CD14-positive monocyte (primary cell): Measurements from ENCODE around the gene LSM10. TPM values are rescaled to one million over a fixed set of nuclear protein-coding genes. Genes with fewer than 3 reads are reported as not detected.

Source experiments
- DNase-seq, 3 donors: peaks; one replicate each; pipeline ENCODE4 v3.0.0-alpha.2; 2011 to 2022
- H2AFZ ChIP-seq: 2 replicates; pipeline ENCODE4 v1.6.0; 2012; ENCODE audit warnings: mild to moderate bottlenecking, low read depth, low read length, inconsistent platforms; ENCODE audit not compliant: insufficient read depth, poor library complexity, severe bottlenecking
- H3K27ac ChIP-seq, 2 donors: 1 replicate in 1 of 2; 2 replicates in 1 of 2; pipeline ENCODE4 v1.5.1; 2012 to 2013; ENCODE audit warnings: low read length in 2 of 2, control low read depth in 1 of 2, inconsistent platforms in 1 of 2, low read depth in 1 of 2, mild to moderate bottlenecking in 1 of 2
- H3K27me3 ChIP-seq, 2 donors: one replicate each; pipeline versions ENCODE4 v1.6.0 to v1.6.1; 2011 to 2013; ENCODE audit warnings: low read length in 2 of 2; ENCODE audit not compliant: control insufficient read depth in 2 of 2, insufficient read depth in 2 of 2
- H3K36me3 ChIP-seq, 2 donors: replicated peaks in 1 of 2; 1 replicate in 1 of 2; 2 replicates in 1 of 2; pipeline versions ENCODE4 v1.5.1 to v1.6.1; 2012 to 2013; ENCODE audit warnings: low read length in 2 of 2, control low read depth in 1 of 2, inconsistent platforms in 1 of 2, mild to moderate bottlenecking in 1 of 2; ENCODE audit not compliant: insufficient read depth in 2 of 2, control insufficient read depth in 1 of 2
- H3K4me1 ChIP-seq, 2 donors: 1 replicate in 1 of 2; 2 replicates in 1 of 2; pipeline versions ENCODE4 v1.5.1 to v1.6.1; 2012 to 2013; ENCODE audit warnings: low read length in 2 of 2, control low read depth in 1 of 2, inconsistent platforms in 1 of 2, mild to moderate bottlenecking in 1 of 2, moderate library complexity in 1 of 2; ENCODE audit not compliant: insufficient read depth in 2 of 2, control insufficient read depth in 1 of 2
- H3K4me2 ChIP-seq: replicated peaks from 2 replicates; pipeline ENCODE3; 2012; ENCODE audit warnings: low read length, moderate library complexity, mild to moderate bottlenecking; ENCODE audit not compliant: poor library complexity, severe bottlenecking; ENCODE audit errors: extremely low read depth
- H3K4me3 ChIP-seq, 3 experiments: fragments of 200-600 bp in 1 of 3; sonication (generic) in 1 of 3; replicated peaks in 1 of 3; 1 replicate in 2 of 3; 2 replicates in 1 of 3; pipeline ENCODE4 v1.5.1; 2011 to 2013; ENCODE audit warnings: low read length in 3 of 3, mild to moderate bottlenecking in 3 of 3, control low read depth in 2 of 3, low read depth in 2 of 3, inconsistent platforms in 1 of 3, moderate library complexity in 1 of 3
- H3K79me2 ChIP-seq: 2 replicates; pipeline ENCODE4 v1.6.0; 2012; ENCODE audit warnings: mild to moderate bottlenecking, control low read depth, inconsistent platforms, low read length, moderate library complexity; ENCODE audit not compliant: insufficient read depth
- H3K9ac ChIP-seq: 2 replicates; pipeline ENCODE4 v1.6.0; 2017; ENCODE audit warnings: low read length, mild to moderate bottlenecking; ENCODE audit not compliant: insufficient read depth, poor library complexity, severe bottlenecking
- H3K9me3 ChIP-seq, 2 donors: replicated peaks in 1 of 2; 1 replicate in 1 of 2; 2 replicates in 1 of 2; pipeline versions ENCODE4 v1.5.1 to v1.6.1; 2012 to 2013; ENCODE audit warnings: low read length in 2 of 2, control low read depth in 1 of 2; ENCODE audit not compliant: control insufficient read depth in 1 of 2, insufficient read depth in 1 of 2
- H4K20me1 ChIP-seq: 2 replicates; pipeline ENCODE4 v1.6.0; 2012; ENCODE audit warnings: mild to moderate bottlenecking, low read length, control low read depth, moderate library complexity; ENCODE audit not compliant: insufficient read depth
- H3K27ac Mint-ChIP-seq, 7 donors: one replicate each; pipeline ENCODE4 v1.8.0; 2020; ENCODE audit warnings: mild to moderate bottlenecking in 7 of 7, mixed read lengths in 7 of 7, moderate library complexity in 6 of 7, inconsistent platforms in 2 of 7
- H3K27me3 Mint-ChIP-seq, 3 donors: one replicate each; pipeline ENCODE4 v1.8.0; 2021 to 2022; ENCODE audit warnings: low read depth in 3 of 3, mild to moderate bottlenecking in 3 of 3, mixed read lengths in 3 of 3, moderate library complexity in 3 of 3, inconsistent platforms in 1 of 3
- H3K36me3 Mint-ChIP-seq, 2 donors: one replicate each; pipeline ENCODE4 v1.8.0; 2020; ENCODE audit warnings: mixed read lengths in 2 of 2, inconsistent platforms in 1 of 2, mild to moderate bottlenecking in 1 of 2
- H3K4me1 Mint-ChIP-seq: one replicate; pipeline ENCODE4 v1.8.0; 2020; ENCODE audit warnings: mild to moderate bottlenecking, mixed read lengths
- H3K4me3 Mint-ChIP-seq, 2 donors: one replicate each; pipeline ENCODE4 v1.8.0; 2020; ENCODE audit warnings: mild to moderate bottlenecking in 2 of 2, mixed read lengths in 2 of 2, moderate library complexity in 1 of 2
- H3K9me3 Mint-ChIP-seq, 7 donors: one replicate each; pipeline ENCODE4 v1.8.0; 2020 to 2022; ENCODE audit warnings: mixed read lengths in 7 of 7, mild to moderate bottlenecking in 6 of 7, moderate library complexity in 6 of 7, inconsistent platforms in 2 of 7
- CTCF ChIP-seq: fragments of 200-600 bp; IDR thresholded peaks from one replicate; pipeline ENCODE4 v1.8.0; 2022; ENCODE audit warnings: antibody characterized with exemption, mild to moderate bottlenecking
- WGBS: methylation state at CpG from one replicate; pipeline ENCODE4 v1.1.5; 2013; ENCODE audit warnings: missing lambda C conversion rate; ENCODE audit not compliant: insufficient coverage; 5-methylcytosine and 5-hydroxymethylcytosine counted together
- intact Hi-C, 2 donors: fragments of 100-400 bp; cut with micrococcal nuclease; formaldehyde crosslinking; loops; one replicate each; pipeline versions ENCODE4 v1.15.0 to v1.15.1; 2023
- polyA plus RNA-seq, 3 donors: library from polyadenylated mRNA; depleted of rRNA in 1 of 3; unstranded in 2 of 3; stranded (reverse) in 1 of 3; fragments of 300-500 nt in 2 of 3; fragments of >200 nt in 1 of 3; fragmentation: Illumina TruSeq in 2 of 3; gene quantifications; 1 replicate in 2 of 3; 2 replicates in 1 of 3; pipeline ENCODE4 v1.2.3, GENCODE V29; 2012 to 2021

Gene LSM10
- polyA plus RNA-seq, 3 donors, result 91.4 to 234 (median 224) TPM

GRCh38 chr1:36380782-36381181, 16.9 kb downstream of the LSM10 start:
- intact Hi-C loops, result no loop called here
- peaks cover 0 to 17% of the 10 kb centered on the region in 2 donors for H3K36me3 ChIP-seq
- no peak for TF ChIP-seq CTCF
- H3K27ac ChIP-seq, result no peak overlapping the region
- peaks cover 0 to 3% (median 0%) of the 10 kb centered on the region in 7 donors for H3K9me3 Mint-ChIP-seq
- H3K9ac ChIP-seq, result no peak overlapping the region
- peaks cover 47 to 60% of the 10 kb centered on the region in 2 donors for H3K36me3 Mint-ChIP-seq
- no peak overlapping the region for H3K4me2 ChIP-seq
- peaks cover 97% of the 10 kb centered on the region for H3K79me2 ChIP-seq
- peaks cover 42 to 59% of the 10 kb centered on the region in 2 donors for H3K4me1 ChIP-seq
- no peaks in the 10 kb centered on the region for H3K9me3 ChIP-seq
- peak overlapping the region in 2 of 7 donors; percentile 0 to 85 for H3K27ac Mint-ChIP-seq
- WGBS, result 98% methylated on average over 3 of the region's 3 CpGs
- H2AFZ ChIP-seq, result no peak overlapping the region
- H4K20me1 ChIP-seq, result peaks cover 47% of the 10 kb centered on the region
- peaks cover 0 to 6% (median 0%) of the 10 kb centered on the region in 3 donors for H3K27me3 Mint-ChIP-seq
- no peak overlapping the region for H3K4me3 ChIP-seq
- H3K4me1 Mint-ChIP-seq, result peaks cover 70% of the 10 kb centered on the region
- no peak for DNase-seq
- no peak overlapping the region for H3K4me3 Mint-ChIP-seq
- H3K27me3 ChIP-seq, result no peaks in the 10 kb centered on the region

- TF ChIP-seq CTCF, result no peak
- 100% methylated on average over 1 of the region's 5 CpGs for WGBS
- H3K4me1 ChIP-seq, result peaks cover 48 to 65% of the 10 kb centered on the region in 2 donors
- peak overlapping the region in 6 of 7 donors; percentile 0 to 85 (median 59) for H3K27ac Mint-ChIP-seq
- H3K4me2 ChIP-seq, result no peak overlapping the region
- H3K27me3 Mint-ChIP-seq, result peaks cover 0 to 6% (median 0%) of the 10 kb centered on the region in 3 donors
- no peaks in the 10 kb centered on the region for H3K27me3 ChIP-seq
- peaks cover 47% of the 10 kb centered on the region for H4K20me1 ChIP-seq
- DNase-seq, result no peak
- intact Hi-C loops, result no loop called here
- peaks cover 97% of the 10 kb centered on the region for H3K79me2 ChIP-seq
- H3K36me3 Mint-ChIP-seq, result peaks cover 47 to 61% of the 10 kb centered on the region in 2 donors
- no peaks in the 10 kb centered on the region for H3K9me3 ChIP-seq
- peaks cover 0 to 3% (median 0%) of the 10 kb centered on the region in 7 donors for H3K9me3 Mint-ChIP-seq
- H2AFZ ChIP-seq, result no peak overlapping the region
- H3K4me1 Mint-ChIP-seq, result peaks cover 74% of the 10 kb centered on the region
- H3K36me3 ChIP-seq, result peaks cover 0 to 17% of the 10 kb centered on the region in 2 donors
- H3K4me3 Mint-ChIP-seq, result no peak overlapping the region
- H3K27ac ChIP-seq, result peak overlapping the region in 1 of 2 donors; percentile 15
- no peak overlapping the region for H3K4me3 ChIP-seq
- H3K9ac ChIP-seq, result no peak overlapping the region
Observed at GRCh38 chr1:36380143-36380619, 17.5 kb downstream of the LSM10 start.
